Sigmoid colon (tissue), 4 donors: ENCODE data around the gene GNG13.

ENCODE experiments used
- POLR2A ChIP-seq, 2 donors: fragments of 450-650 bp; IDR thresholded peaks; one replicate each; pipeline ENCODE4 v1.6.1; 2016; ENCODE audit warnings: antibody characterized with exemption in 2 of 2, mild to moderate bottlenecking in 2 of 2, moderate library complexity in 2 of 2
- POLR2AphosphoS5 ChIP-seq, 4 donors: sonication (generic); formaldehyde crosslinking; IDR thresholded peaks; one replicate each; pipeline ENCODE4 v1.6.1; 2017; ENCODE audit warnings: antibody characterized with exemption in 4 of 4
- TF ChIP-seq, protein P1 (sequence below), 4 experiments: fragments of 450-650 bp in 3 of 4; fragments of 200-600 bp in 1 of 4; IDR thresholded peaks; one replicate each; pipeline ENCODE4 v1.5.1; 2016 to 2019; ENCODE audit warnings: antibody characterized with exemption in 4 of 4, mild to moderate bottlenecking in 3 of 4, moderate library complexity in 2 of 4

DNA sequence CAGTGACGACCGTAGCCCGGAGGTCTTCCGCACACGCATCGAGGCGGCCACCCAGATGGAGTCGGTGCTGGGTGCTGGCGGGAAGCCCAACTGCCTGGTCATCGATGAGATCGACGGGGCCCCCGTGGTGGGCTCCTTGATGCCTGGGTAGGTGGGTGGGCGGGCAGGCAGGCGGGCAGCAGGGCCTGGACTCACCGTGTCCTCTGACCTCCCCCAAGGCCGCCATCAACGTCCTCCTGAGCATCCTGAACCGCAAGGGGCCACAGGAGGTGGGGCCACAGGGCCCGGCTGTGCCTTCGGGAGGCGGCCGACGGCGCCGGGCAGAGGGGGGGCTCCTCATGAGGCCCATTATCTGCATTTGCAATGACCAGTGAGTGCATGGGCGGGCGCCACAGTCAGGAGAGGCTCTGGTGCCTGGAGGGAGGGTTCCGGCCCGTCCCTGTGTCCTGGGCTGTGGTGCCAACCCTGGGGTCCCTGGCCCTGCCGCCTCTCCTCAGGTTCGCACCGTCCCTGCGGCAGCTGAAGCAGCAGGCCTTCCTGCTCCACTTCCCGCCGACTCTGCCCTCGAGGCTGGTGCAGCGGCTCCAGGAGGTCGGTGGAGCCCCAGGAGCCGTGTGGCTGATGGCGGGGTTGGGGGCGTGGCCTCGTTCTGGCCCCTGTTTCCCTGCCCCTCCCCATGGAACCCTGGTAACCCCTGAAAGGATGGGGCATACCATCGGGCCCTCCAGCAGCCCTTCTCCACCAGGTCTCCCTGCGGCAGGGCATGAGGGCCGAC, 8.1 kb downstream of the GNG13 start:
- TF ChIP-seq POLR2AphosphoS5 (IDR thresholded peaks at IDR 0.05) (no peak), POLR2A (IDR thresholded peaks at IDR 0.05) (no peak)
- TF ChIP-seq, protein P1, sequence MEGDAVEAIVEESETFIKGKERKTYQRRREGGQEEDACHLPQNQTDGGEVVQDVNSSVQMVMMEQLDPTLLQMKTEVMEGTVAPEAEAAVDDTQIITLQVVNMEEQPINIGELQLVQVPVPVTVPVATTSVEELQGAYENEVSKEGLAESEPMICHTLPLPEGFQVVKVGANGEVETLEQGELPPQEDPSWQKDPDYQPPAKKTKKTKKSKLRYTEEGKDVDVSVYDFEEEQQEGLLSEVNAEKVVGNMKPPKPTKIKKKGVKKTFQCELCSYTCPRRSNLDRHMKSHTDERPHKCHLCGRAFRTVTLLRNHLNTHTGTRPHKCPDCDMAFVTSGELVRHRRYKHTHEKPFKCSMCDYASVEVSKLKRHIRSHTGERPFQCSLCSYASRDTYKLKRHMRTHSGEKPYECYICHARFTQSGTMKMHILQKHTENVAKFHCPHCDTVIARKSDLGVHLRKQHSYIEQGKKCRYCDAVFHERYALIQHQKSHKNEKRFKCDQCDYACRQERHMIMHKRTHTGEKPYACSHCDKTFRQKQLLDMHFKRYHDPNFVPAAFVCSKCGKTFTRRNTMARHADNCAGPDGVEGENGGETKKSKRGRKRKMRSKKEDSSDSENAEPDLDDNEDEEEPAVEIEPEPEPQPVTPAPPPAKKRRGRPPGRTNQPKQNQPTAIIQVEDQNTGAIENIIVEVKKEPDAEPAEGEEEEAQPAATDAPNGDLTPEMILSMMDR (IDR thresholded peaks at IDR 0.05), result no peak
